A549 (cell line): ENCODE data around the gene ANKRD13D. TPM values are rescaled to one million over a fixed set of nuclear protein-coding genes. Genes with fewer than 3 reads are reported as not detected.

Experiments
- ATAC-seq, 2 experiments: fragments of 200-7000 bp in 1 of 2; fragments of >200 bp in 1 of 2; cut with Nextera tagmentation in 1 of 2; cut with Tn5 transposase in 1 of 2; 3 replicates each; pipeline versions ENCODE4 v1.8.0 to v1.9.1; 2018 to 2020; ENCODE audit warnings: mild to moderate bottlenecking in 1 of 2, moderate library complexity in 1 of 2
- CTCF ChIA-PET: fragments of 300-600 bp; sonication (Branson Sonifier 250); formaldehyde crosslinking; extraction: SDS; loops from one replicate; lab custom pipeline; 2021; ENCODE audit warnings: antibody characterized with exemption, inconsistent platforms; lab: Yijun Ruan, JAX
- POLR2A ChIA-PET: fragments of 350-600 bp; formaldehyde crosslinking; extraction: SDS; loops from one replicate; lab custom pipeline; 2021; ENCODE audit warnings: antibody characterized with exemption, inconsistent platforms; lab: Yijun Ruan, JAX
- DNase-seq, 2 experiments: peaks; one replicate each; pipeline versions ENCODE4 v3.0.0 to v3.0.0-alpha.2; 2011 to 2016; ENCODE audit warnings: low read depth in 1 of 2, low spot score in 1 of 2
- FAIRE-seq: peaks from 2 replicates; lab custom pipeline; 2011; peaks lifted over from hg19 to GRCh38; lab: Jason Lieb, UNC
- H3K27ac ChIP-seq, 2 experiments: fragments of >200 bp; sonication (Bioruptor Twin); formaldehyde crosslinking; 3 replicates each; pipeline ENCODE4 v1.5.1; 2016 to 2017
- H3K4me1 ChIP-seq: fragments of >200 bp; sonication (Bioruptor Twin); formaldehyde crosslinking; 3 replicates; pipeline ENCODE4 v1.6.1; 2016
- H3K4me2 ChIP-seq: fragments of >200 bp; sonication (Bioruptor Twin); formaldehyde crosslinking; 3 replicates; pipeline ENCODE4 v1.6.1; 2016
- H3K4me3 ChIP-seq: fragments of >200 bp; sonication (Bioruptor Twin); formaldehyde crosslinking; 3 replicates; pipeline ENCODE4 v1.5.1; 2016
- H3K9me3 ChIP-seq: fragments of >200 bp; sonication (Bioruptor Twin); formaldehyde crosslinking; 3 replicates; pipeline ENCODE4 v1.6.1; 2016
- ATOH8 ChIP-seq: fragments of 250-450 bp; sonication (Bioruptor Pico); IDR thresholded peaks from 2 replicates; pipeline ENCODE4 v1.5.0; 2020; ENCODE audit warnings: low read depth, mild to moderate bottlenecking, moderate library complexity
- CEBPB ChIP-seq, 2 experiments: fragments of >200 bp in 1 of 2; sonication (Bioruptor Twin) in 1 of 2; formaldehyde crosslinking in 1 of 2; IDR thresholded peaks; 2 replicates each; pipeline ENCODE4 v1.6.1; 2012 to 2016
- CTCF ChIP-seq: fragments of >200 bp; sonication (Bioruptor Twin); formaldehyde crosslinking; IDR thresholded peaks from 3 replicates; pipeline ENCODE4 v1.5.1; 2016
- E2F6 ChIP-seq: IDR thresholded peaks from 2 replicates; pipeline ENCODE4 v1.6.1; 2012; ENCODE audit warnings: low read depth, borderline replicate concordance
- ELK1 ChIP-seq: fragments of 150-350 bp; IDR thresholded peaks from 2 replicates; pipeline ENCODE4 v1.6.1; 2014; ENCODE audit warnings: low read depth, mild to moderate bottlenecking, low read length
- EP300 ChIP-seq, 2 experiments: fragments of >200 bp; sonication (Bioruptor Twin); formaldehyde crosslinking; IDR thresholded peaks; 2 replicates in 1 of 2; 3 replicates in 1 of 2; pipeline ENCODE4 v1.6.1; 2016 to 2017
- FOSB ChIP-seq: fragments of 250-450 bp; sonication (Bioruptor Pico); IDR thresholded peaks from 2 replicates; pipeline ENCODE4 v1.5.0; 2020; ENCODE audit warnings: mild to moderate bottlenecking, moderate library complexity
- FOXS1 ChIP-seq: fragments of 250-450 bp; sonication (Bioruptor Pico); IDR thresholded peaks from 2 replicates; pipeline ENCODE4 v1.5.0; 2020; ENCODE audit warnings: mild to moderate bottlenecking, moderate library complexity
- GATA3 ChIP-seq: IDR thresholded peaks from 2 replicates; pipeline ENCODE4 v1.6.1; 2012; ENCODE audit warnings: borderline replicate concordance
- HOXB5 ChIP-seq: fragments of 250-450 bp; sonication (Bioruptor Pico); IDR thresholded peaks from 2 replicates; pipeline ENCODE4 v1.5.0; 2020; ENCODE audit warnings: mild to moderate bottlenecking, moderate library complexity
- KDM1A ChIP-seq: fragments of 200-600 bp; sonication (generic); IDR thresholded peaks from 2 replicates; pipeline ENCODE4 v1.6.1; 2016; ENCODE audit warnings: low read depth, mild to moderate bottlenecking
- KDM5A ChIP-seq: fragments of 200-600 bp; sonication (generic); IDR thresholded peaks from 2 replicates; pipeline ENCODE4 v1.6.1; 2016; ENCODE audit warnings: antibody characterized with exemption, mild to moderate bottlenecking
- POLR2A ChIP-seq: IDR thresholded peaks from 2 replicates; pipeline ENCODE4 v1.6.1; 2012; ENCODE audit warnings: mild to moderate bottlenecking, low read length
- POLR2AphosphoS2 ChIP-seq: conservative IDR thresholded peaks from 2 replicates; pipeline ENCODE4 v1.6.1; 2012; ENCODE audit warnings: low read length, improper control_type of control experiment, inconsistent platforms
- RARB ChIP-seq: fragments of 250-450 bp; sonication (Bioruptor Pico); IDR thresholded peaks from 2 replicates; pipeline ENCODE4 v1.8.0; 2021; ENCODE audit warnings: mild to moderate bottlenecking, moderate library complexity
- RCOR1 ChIP-seq: fragments of 150-350 bp; IDR thresholded peaks from 2 replicates; pipeline ENCODE4 v1.6.1; 2014; ENCODE audit warnings: antibody characterized with exemption, low read length, low read depth
- RNF2 ChIP-seq: fragments of 200-600 bp; sonication (generic); IDR thresholded peaks from 2 replicates; pipeline ENCODE4 v1.6.1; 2016; ENCODE audit warnings: low read depth, mild to moderate bottlenecking, antibody characterized with exemption, moderate library complexity, borderline replicate concordance
- SREBF2 ChIP-seq: fragments of 450-650 bp; IDR thresholded peaks from 2 replicates; pipeline ENCODE4 v1.6.1; 2014; ENCODE audit warnings: mild to moderate bottlenecking, moderate library complexity
- TP53 ChIP-seq: fragments of 250-450 bp; sonication (Bioruptor Pico); IDR thresholded peaks from 2 replicates; pipeline ENCODE4 v1.5.0; 2021; ENCODE audit warnings: mild to moderate bottlenecking, moderate library complexity
- WGBS: methylation state at CpG from one replicate; pipeline ENCODE4 v1.1.6; 2017; ENCODE audit errors: missing lambda C conversion rate; 5-methylcytosine and 5-hydroxymethylcytosine counted together
- polyA plus RNA-seq, 4 experiments: library from polyadenylated mRNA; depleted of rRNA in 3 of 4; stranded (reverse); fragments of >200 nt; fragmentation: RNase III in 1 of 4; extraction: RNeasy Plus Mini Kit Qiagen cat#74134 plus additional on column Dnase treatment in 1 of 4; gene quantifications; 2 replicates in 3 of 4; 3 replicates in 1 of 4; pipeline ENCODE4 v1.2.3, GENCODE V29; 2011 to 2017
- TF ChIP-seq, protein P1 (sequence below): IDR thresholded peaks from 2 replicates; pipeline ENCODE4 v1.6.1; 2012

The ANKRD13D gene
- polyA plus RNA-seq, 2 of the 4 experiments (the other 2 are of a cell fraction) = 17.0 to 24.2 TPM

DNA sequence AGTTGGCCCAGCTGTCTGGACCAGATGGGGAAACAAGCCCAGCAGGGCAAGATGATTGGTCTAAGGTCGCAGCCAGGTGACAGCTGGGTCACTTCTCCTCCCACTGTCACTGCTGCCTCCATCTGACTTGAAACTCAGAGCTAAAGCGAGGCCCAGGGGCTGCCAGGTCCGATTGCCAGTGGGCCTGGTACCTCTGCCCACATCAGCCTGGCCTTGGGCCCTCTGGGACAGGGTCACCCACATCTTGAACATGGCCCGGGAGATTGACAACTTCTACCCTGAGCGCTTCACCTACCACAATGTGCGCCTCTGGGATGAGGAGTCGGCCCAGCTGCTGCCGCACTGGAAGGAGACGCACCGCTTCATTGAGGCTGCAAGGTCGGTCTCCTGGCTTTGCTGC is 20.1 kb downstream of the ANKRD13D start:
- Histone ChIP-seq H3K9me3 (no peaks in the 10 kb centered on the region), H3K4me1 (peaks cover 17% of the 10 kb centered on the region; the same call in 2 of the 3 replicates), H3K4me2 (no peak overlapping the region), H3K27ac (no peak overlapping the region), H3K4me3 (no peak overlapping the region)
- CTCF ChIA-PET = interaction anchor here (0.8 to 3.6 kb wide), 7 partner anchors 8 to 236 kb away, joined by 3 to 33 read pairs (median 4); no protein-coding TSS in a partner anchor
- DNase-seq (no peak), FAIRE-seq (no peak), ATAC-seq (no peak)
- POLR2A ChIA-PET = no interaction called here
- 97% methylated on average over 11 of the region's 11 CpGs for WGBS
- no peak for TF ChIP-seq POLR2AphosphoS2
- no peak for TF ChIP-seq E2F6
- no peak for TF ChIP-seq POLR2A
- no peak for TF ChIP-seq SREBF2
- no peak for TF ChIP-seq GATA3
- no peak for TF ChIP-seq KDM5A
- TF ChIP-seq TP53 (CRISPR knock-in tag) = no peak
- TF ChIP-seq RNF2 = no peak

DNA sequence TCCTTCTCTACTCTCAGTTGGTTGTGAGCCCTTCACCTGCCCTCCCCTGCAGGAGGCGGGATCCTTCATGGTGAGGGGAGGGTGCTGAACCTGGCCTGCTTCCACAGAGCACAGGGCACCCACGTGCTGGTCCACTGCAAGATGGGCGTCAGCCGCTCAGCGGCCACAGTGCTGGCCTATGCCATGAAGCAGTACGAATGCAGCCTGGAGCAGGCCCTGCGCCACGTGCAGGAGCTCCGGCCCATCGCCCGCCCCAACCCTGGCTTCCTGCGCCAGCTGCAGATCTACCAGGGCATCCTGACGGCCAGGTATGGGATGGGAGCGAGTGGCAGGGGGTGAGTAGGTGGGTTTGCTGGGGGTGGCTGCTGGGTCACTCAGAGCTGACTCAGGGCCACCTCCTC is 20.6 kb downstream of the ANKRD13D start:
- WGBS = 93% methylated on average over 3 of the region's 14 CpGs
- CTCF ChIA-PET = interaction anchor here (0.9 to 3.6 kb wide), 5 partner anchors 8 to 73 kb away, joined by 3 to 33 read pairs (median 8); no protein-coding TSS in a partner anchor
- H3K4me2 ChIP-seq = no peak overlapping the region
- FAIRE-seq (no peak), ATAC-seq (no peak), DNase-seq (no peak)
- H3K4me1 ChIP-seq = peaks cover 12% of the 10 kb centered on the region; the same call in 2 of the 3 replicates
- no peak overlapping the region for H3K4me3 ChIP-seq
- TF ChIP-seq, protein P1, sequence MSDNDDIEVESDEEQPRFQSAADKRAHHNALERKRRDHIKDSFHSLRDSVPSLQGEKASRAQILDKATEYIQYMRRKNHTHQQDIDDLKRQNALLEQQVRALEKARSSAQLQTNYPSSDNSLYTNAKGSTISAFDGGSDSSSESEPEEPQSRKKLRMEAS = no peak
- no peak overlapping the region for H3K27ac ChIP-seq
- no peaks in the 10 kb centered on the region for H3K9me3 ChIP-seq
- POLR2A ChIA-PET = no interaction called here

DNA sequence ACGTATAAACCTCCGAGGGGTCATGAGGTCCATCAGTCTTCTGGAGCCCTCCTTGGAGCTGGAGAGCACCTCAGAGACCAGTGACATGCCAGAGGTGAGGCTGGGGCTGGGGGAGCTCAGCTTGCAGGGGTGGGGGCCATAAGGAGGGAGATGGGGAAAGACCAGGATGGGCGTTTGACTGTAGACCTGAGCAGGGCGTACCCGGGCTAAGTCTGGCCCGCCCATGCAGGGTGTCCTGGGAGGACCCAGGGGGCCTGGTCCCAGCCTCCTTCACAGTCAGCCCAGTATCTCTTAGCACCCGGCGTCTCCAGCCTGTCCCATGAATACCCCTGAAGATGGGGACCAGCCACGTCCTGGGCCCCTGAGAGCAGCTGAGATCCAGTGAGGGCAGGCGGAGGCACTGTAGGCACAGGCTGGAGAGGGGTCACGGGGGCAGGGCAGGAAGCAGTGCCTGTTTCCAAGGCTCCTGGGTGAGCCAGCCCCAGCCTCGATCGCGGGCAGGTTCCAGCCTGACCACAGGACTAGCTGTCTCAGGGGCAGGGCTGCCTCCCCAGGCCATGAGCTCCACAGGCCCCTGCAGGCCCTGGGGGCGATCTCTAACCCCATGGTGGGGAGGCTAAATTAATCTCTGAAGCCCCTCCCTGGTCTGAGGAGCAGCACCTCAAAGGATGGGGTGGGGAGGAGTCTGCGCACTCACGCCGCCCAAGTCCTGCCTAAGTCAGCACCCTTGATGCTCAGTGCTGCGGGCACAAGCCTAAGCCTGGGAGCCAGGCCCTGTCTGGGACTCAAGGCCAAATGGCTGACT is 21.3 kb downstream of the ANKRD13D start:
- CTCF ChIA-PET = interaction anchor here (1.5 to 2.0 kb wide), 3 partner anchors 9 to 72 kb away, joined by 4 to 9 read pairs (median 8); no protein-coding TSS in a partner anchor
- TF ChIP-seq FOXS1 (CRISPR knock-in tag) (no peak), CEBPB (IDR thresholded peaks at IDR 0.05) (no peak), ATOH8 (CRISPR knock-in tag) (no peak), RARB (CRISPR knock-in tag) (no peak)
- H3K9me3 ChIP-seq = no peaks in the 10 kb centered on the region
- H3K4me1 ChIP-seq = peaks cover 8% of the 10 kb centered on the region; the same call in 2 of the 3 replicates
- no peak overlapping the region for H3K4me3 ChIP-seq
- DNase-seq (no peak), ATAC-seq (no peak), FAIRE-seq (no peak)
- no peak overlapping the region for H3K4me2 ChIP-seq
- no peak overlapping the region for H3K27ac ChIP-seq
- POLR2A ChIA-PET = no interaction called here
- WGBS = 93% methylated on average over 18 of the region's 19 CpGs

GRCh38 chr11:67311051-67311555 is 22.0 kb downstream of the ANKRD13D start:
- 90% methylated on average over 18 of the region's 18 CpGs for WGBS
- CTCF ChIA-PET = interaction anchor here (1.5 to 2.0 kb wide), 4 partner anchors 10 to 71 kb away, joined by 4 to 9 read pairs (median 6); partner anchors contain the start of gene ANKRD13D
- Histone ChIP-seq H3K9me3 (no peaks in the 10 kb centered on the region), H3K4me2 (no peak overlapping the region), H3K4me3 (no peak overlapping the region), H3K4me1 (peaks cover 8% of the 10 kb centered on the region; the same call in 2 of the 3 replicates), H3K27ac (no peak overlapping the region)
- POLR2A ChIA-PET = interaction anchor here (1.2 to 1.3 kb wide), 2 partner anchors 8 to 23 kb away, joined by 3 read pairs; partner anchors contain the start of genes ANKRD13D and SSH3
- FAIRE-seq (no peak), ATAC-seq (no peak; a peak in 1 of 6 replicates), DNase-seq (no peak)
- TF ChIP-seq EP300 (IDR thresholded peaks at IDR 0.05) (no peak), HOXB5 (no peak), KDM1A (no peak), POLR2A (no peak), RARB (CRISPR knock-in tag) (no peak), RCOR1 (no peak), ELK1 (no peak), FOSB (CRISPR knock-in tag) (no peak), CTCF (no peak)
